SK-MEL-5 (cell line): Measurements from ENCODE around the gene AOPEP. TPM values are rescaled to one million over a fixed set of nuclear protein-coding genes. Genes with fewer than 3 reads are reported as not detected.

Experiments
- DNase-seq: peaks from one replicate; pipeline ENCODE4 v3.0.0-alpha.2; 2016; ENCODE audit warnings: low read depth, low spot score
- in situ Hi-C: cut with HindIII; loops from 2 replicates; pipeline ENCODE4 v1.10.0; 2016; ENCODE audit warnings: low sequenced_read_pairs, high pct_unique_total_duplicates, low pct_unique_long_range_greater_than_20kb
- total RNA-seq: library from RNA; depleted of rRNA; stranded (reverse); fragments of >200 nt; shearing (Covaris generic); gene quantifications from 2 replicates; pipeline ENCODE4 v1.2.3, GENCODE V29; 2014

AOPEP gene
- total RNA-seq, 1 experiment from 2014 or later, result 20.8 TPM

GRCh38 chr9:94991961-94992907 is 265.7 kb downstream of the AOPEP start:
- DNase-seq, result no peak
- in situ Hi-C loops, result no loop called here

- no peak for DNase-seq
- in situ Hi-C loops, result no loop called here
Observed at GRCh38 chr9:94993160-94993820, 266.8 kb downstream of the AOPEP start.

- in situ Hi-C loops, result no loop called here
- no peak for DNase-seq
Observed at GRCh38 chr9:94993821-94994165, 267.3 kb downstream of the AOPEP start.

- in situ Hi-C loops, result no loop called here
- no peak for DNase-seq
Observed at GRCh38 chr9:94995048-94995693, 268.7 kb downstream of the AOPEP start.

GRCh38 chr9:94996641-94997040 is 270.1 kb downstream of the AOPEP start:
- no peak for DNase-seq
- in situ Hi-C loops, result no loop called here

- in situ Hi-C loops, result no loop called here
- no peak for DNase-seq
Observed at GRCh38 chr9:94997727-94998126, 271.2 kb downstream of the AOPEP start.

GRCh38 chr9:94999832-95000231 is 273.3 kb downstream of the AOPEP start:
- in situ Hi-C loops, result no loop called here

GRCh38 chr9:95000821-95001220 is 274.3 kb downstream of the AOPEP start:
- in situ Hi-C loops, result no loop called here
- no peak for DNase-seq

More at GRCh38 chr9:94999832-95000231, 273.3 kb downstream of the AOPEP start:
- DNase-seq, result no peak

GRCh38 chr9:95001720-95002119 is 275.2 kb downstream of the AOPEP start:
- in situ Hi-C loops, result no loop called here
- no peak for DNase-seq

- peak; percentile 46 for DNase-seq
- in situ Hi-C loops, result no loop called here
Observed at GRCh38 chr9:95003689-95004410, 277.4 kb downstream of the AOPEP start.

GRCh38 chr9:95004411-95005277 is 278.1 kb downstream of the AOPEP start:
- DNase-seq, result peak; percentile 30
- in situ Hi-C loops, result no loop called here

- in situ Hi-C loops, result no loop called here
- DNase-seq, result no peak
Observed at GRCh38 chr9:95005278-95006143, 279.0 kb downstream of the AOPEP start.

GRCh38 chr9:95007226-95007869 is 280.8 kb downstream of the AOPEP start:
- DNase-seq, result no peak
- in situ Hi-C loops, result no loop called here

GRCh38 chr9:95008151-95008771 is 281.8 kb downstream of the AOPEP start:
- in situ Hi-C loops, result no loop called here
- no peak for DNase-seq

- DNase-seq, result no peak
- in situ Hi-C loops, result no loop called here
Observed at GRCh38 chr9:95009459-95009858, 283.0 kb downstream of the AOPEP start.
